Thymus (tissue), 11 donors: ENCODE data around the gene CFAP74. TPM values are rescaled to one million over a fixed set of nuclear protein-coding genes. Genes with fewer than 3 reads are reported as not detected.
A peak's percentile ranks its signal among the peaks of the same experiment; 100 is the strongest.
"Not testable (repeated sequence)": the region's sequence is repeated elsewhere in the genome, so short reads cannot be mapped to it uniquely, and the experiment has no call there.

Experiments
- DNase-seq, 9 donors: peaks; one replicate each; pipeline ENCODE4 v3.0.0-alpha.2; 2013; ENCODE audit warnings: low spot score in 9 of 9, low read depth in 6 of 9, missing footprints in 1 of 9
- H3K27ac ChIP-seq, 2 donors: one replicate each; pipeline ENCODE4 v1.5.1; 2013; ENCODE audit warnings: control low read depth in 1 of 2, low read depth in 1 of 2, low read length in 1 of 2, mild to moderate bottlenecking in 1 of 2, moderate library complexity in 1 of 2
- H3K27me3 ChIP-seq, 2 donors: one replicate each; pipeline ENCODE4 v1.5.1; 2013; ENCODE audit warnings: low read length in 1 of 2; ENCODE audit not compliant: control insufficient read depth in 2 of 2, insufficient read depth in 1 of 2
- H3K36me3 ChIP-seq, 2 donors: one replicate each; pipeline ENCODE4 v1.5.1; 2013; ENCODE audit warnings: low read length in 1 of 2, mild to moderate bottlenecking in 1 of 2, moderate library complexity in 1 of 2; ENCODE audit not compliant: control insufficient read depth in 2 of 2, insufficient read depth in 2 of 2
- H3K4me1 ChIP-seq, 2 donors: one replicate each; pipeline ENCODE4 v1.5.1; 2013; ENCODE audit warnings: low read length in 2 of 2; ENCODE audit not compliant: control insufficient read depth in 2 of 2, insufficient read depth in 2 of 2
- H3K4me3 ChIP-seq, 2 donors: one replicate each; pipeline ENCODE4 v1.5.1; 2013; ENCODE audit warnings: low read length in 2 of 2, control low read depth in 1 of 2, mild to moderate bottlenecking in 1 of 2
- H3K9me3 ChIP-seq, 2 donors: one replicate each; pipeline ENCODE4 v1.5.1; 2013; ENCODE audit warnings: low read length in 1 of 2, mild to moderate bottlenecking in 1 of 2; ENCODE audit not compliant: control insufficient read depth in 2 of 2, insufficient read depth in 1 of 2
- WGBS: extraction: QIAGEN DNeasy Blood & Tissue Kit; methylation state at CpG from one replicate; pipeline ENCODE4 v1.1.7; 2013; 5-methylcytosine and 5-hydroxymethylcytosine counted together
- polyA plus RNA-seq: library from polyadenylated mRNA; stranded (reverse); fragments of 200-250 nt; gene quantifications from one replicate; pipeline ENCODE4 v1.2.3, GENCODE V29; 2013
- total RNA-seq: library from RNA; stranded (reverse); fragments of 120-200 nt; gene quantifications from one replicate; pipeline ENCODE4 v1.2.4, GENCODE V29; 2013
- donor health status: healthy.

CFAP74 gene
- total and polyA plus RNA-seq, 2 donors = 0.09 to 0.16 TPM

GRCh38 chr1:1890506-1891348, 112.9 kb downstream of the CFAP74 start, which contains the start of gene GNB1:
Gene GNB1 (minus strand): TSS chr1:1891087. CDS start chr1:1825453, 65,634 bp downstream.
- H3K4me3 ChIP-seq = peak within 1 kb of the TSS; percentile 75 to 95
- H3K27ac ChIP-seq = peak within 1 kb of the TSS; percentile 83 to 97
- H3K9me3 ChIP-seq = no peaks in the 10 kb centered on the region
- DNase-seq = peak in 8 of 9 donors; percentile 84 to 97 (median 90)
- H3K27me3 ChIP-seq = no peaks in the 10 kb centered on the region
- H3K36me3 ChIP-seq = peaks cover 2 to 3% of the 10 kb centered on the region in 2 donors
- WGBS = under 1% methylated on average over 137 of the region's 137 CpGs
- H3K4me1 ChIP-seq = peaks cover 13 to 44% of the 10 kb centered on the region in 2 donors

DNA sequence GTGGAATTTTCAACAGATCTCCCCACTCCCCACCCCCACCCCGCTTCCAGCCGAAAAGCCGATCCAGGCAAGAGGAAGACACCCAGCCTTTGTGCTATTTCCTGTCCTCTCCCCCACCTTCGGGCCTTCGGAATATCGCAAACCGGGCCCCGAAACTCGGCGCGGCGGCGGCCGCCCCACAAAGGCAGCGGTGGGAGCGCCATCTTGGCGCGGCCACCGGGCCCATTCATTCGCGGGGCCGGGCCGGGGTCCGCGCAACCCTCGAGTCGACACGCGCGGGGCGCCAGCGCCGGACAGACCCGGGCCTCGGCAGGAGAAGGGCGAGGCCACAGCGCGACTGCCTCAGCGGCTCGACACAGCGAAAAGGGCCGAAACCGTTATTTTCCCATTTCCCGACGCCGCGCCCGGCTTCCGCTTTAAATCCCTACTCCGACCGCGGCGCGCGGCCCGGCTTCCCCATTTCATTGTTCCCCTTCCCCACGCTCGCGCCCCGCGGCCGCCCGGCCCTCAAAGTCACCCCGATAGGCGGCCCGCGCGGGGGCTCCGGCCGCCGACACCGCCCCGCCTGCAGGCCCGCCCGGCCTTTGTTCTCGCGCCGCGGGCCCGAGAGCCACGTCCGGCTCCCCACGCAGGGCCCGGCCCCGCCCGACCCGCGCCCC, 113.6 kb downstream of the CFAP74 start:
- Histone ChIP-seq H3K9me3 (no peaks in the 10 kb centered on the region), H3K4me3 (peak overlapping the region; percentile 75 to 95), H3K27ac (peak overlapping the region; percentile 78 to 97), H3K27me3 (no peaks in the 10 kb centered on the region), H3K36me3 (peaks cover 2 to 3% of the 10 kb centered on the region in 2 donors), H3K4me1 (peaks cover 13 to 37% of the 10 kb centered on the region in 2 donors)
- DNase-seq = peak in 2 of 9 donors; percentile 24 to 59
- WGBS = under 1% methylated on average over 88 of the region's 88 CpGs

DNA sequence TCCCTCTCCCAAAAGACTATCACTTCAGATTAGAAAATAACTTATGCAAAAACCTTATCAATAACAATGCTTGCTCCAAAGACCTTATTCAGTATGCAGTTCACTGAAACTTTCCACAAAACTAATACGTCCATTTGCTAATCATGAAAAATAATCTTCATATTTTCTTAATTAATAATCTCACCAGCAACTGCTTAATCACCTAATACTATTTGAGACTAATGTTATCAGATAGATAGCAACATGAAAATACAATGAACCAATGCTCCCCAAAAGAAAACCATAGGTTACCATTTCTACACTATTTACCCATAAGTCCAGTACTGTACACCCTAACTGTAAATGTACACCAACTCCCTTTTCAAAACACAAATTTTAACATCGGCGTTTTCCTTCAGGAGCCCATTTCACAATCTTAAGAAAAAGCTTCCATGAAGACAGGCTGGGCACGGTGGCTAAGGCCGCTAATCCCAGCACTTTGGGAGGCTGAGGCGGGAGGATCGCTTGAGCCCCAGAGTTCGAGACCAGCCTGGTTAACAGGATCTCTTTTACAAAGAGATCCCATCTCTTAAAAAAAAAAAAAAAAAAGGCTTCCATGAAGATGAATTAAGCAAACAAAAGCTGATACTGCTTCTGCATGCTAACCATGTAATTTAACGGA, 114.4 kb downstream of the CFAP74 start:
- H3K36me3 ChIP-seq = peaks cover 2 to 3% of the 10 kb centered on the region in 2 donors
- peak overlapping the region; percentile 75 to 95 for H3K4me3 ChIP-seq
- H3K4me1 ChIP-seq = peaks cover 13 to 29% of the 10 kb centered on the region in 2 donors
- 18% methylated on average over 9 of the region's 9 CpGs for WGBS
- H3K27me3 ChIP-seq = no peaks in the 10 kb centered on the region
- no peak for DNase-seq
- H3K27ac ChIP-seq = peak overlapping the region in 1 of 2 donors; percentile 32
- H3K9me3 ChIP-seq = no peaks in the 10 kb centered on the region

- H3K4me3 ChIP-seq, H3K27ac ChIP-seq, DNase-seq, H3K4me1 ChIP-seq, H3K36me3 ChIP-seq, H3K9me3 ChIP-seq, H3K27me3 ChIP-seq: not testable (repeated sequence)
- 94% methylated on average over 11 of the region's 11 CpGs for WGBS
These were observed 119.7 kb downstream of the CFAP74 start for GRCh38 chr1:1883890-1884289.

GRCh38 chr1:1883092-1883873, 120.3 kb downstream of the CFAP74 start:
- H3K4me1 ChIP-seq = peaks cover 3 to 5% of the 10 kb centered on the region in 2 donors
- no peak for DNase-seq
- peaks cover 7 to 11% of the 10 kb centered on the region in 2 donors for H3K36me3 ChIP-seq
- no peaks in the 10 kb centered on the region for H3K9me3 ChIP-seq
- no peaks in the 10 kb centered on the region for H3K27me3 ChIP-seq
- H3K27ac ChIP-seq = no peak overlapping the region
- WGBS = 86% methylated on average over 4 of the region's 4 CpGs
- no peak overlapping the region for H3K4me3 ChIP-seq

GRCh38 chr1:1881727-1882126, 121.9 kb downstream of the CFAP74 start:
- no peak overlapping the region for H3K4me3 ChIP-seq
- WGBS = 98% methylated on average over 6 of the region's 6 CpGs
- peaks cover 2% of the 10 kb centered on the region in 2 donors for H3K4me1 ChIP-seq
- H3K27me3 ChIP-seq = no peaks in the 10 kb centered on the region
- H3K27ac ChIP-seq = no peak overlapping the region
- DNase-seq = no peak
- H3K36me3 ChIP-seq = peaks cover 6 to 20% of the 10 kb centered on the region in 2 donors
- no peaks in the 10 kb centered on the region for H3K9me3 ChIP-seq

DNA sequence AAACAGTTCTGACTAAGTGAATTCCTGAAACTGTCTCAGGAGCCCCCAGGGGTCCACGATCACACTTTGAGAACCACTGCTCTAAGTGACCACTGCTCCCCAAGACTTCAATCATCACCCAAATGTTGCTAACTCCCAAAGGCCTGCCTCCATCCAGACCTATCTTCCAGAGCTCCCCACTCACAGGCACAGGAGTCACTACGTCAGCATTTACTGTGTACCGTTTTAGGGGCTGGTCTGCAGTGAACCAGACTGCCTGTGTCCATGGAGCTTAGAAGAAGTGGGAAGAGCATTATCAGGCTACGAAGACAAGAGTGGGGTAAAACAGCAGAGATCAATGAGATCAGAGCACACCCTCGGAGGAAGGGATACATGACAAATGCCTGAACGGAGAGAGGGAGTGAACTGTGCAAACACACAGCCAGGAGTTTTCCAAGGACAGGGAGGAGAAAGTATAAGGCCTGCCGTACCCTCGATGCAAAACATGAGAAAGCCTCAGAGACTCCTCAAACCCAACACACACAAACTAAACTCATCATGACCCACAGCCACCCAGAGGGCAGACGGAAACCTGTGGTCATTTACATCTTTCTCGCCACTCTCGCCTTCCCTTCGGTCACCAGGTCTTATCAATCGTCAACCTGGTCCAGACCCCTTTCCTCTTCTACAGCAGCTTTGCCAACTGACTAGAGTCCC, 122.8 kb downstream of the CFAP74 start:
- WGBS = 89% methylated on average over 13 of the region's 13 CpGs
- H3K27me3 ChIP-seq = no peaks in the 10 kb centered on the region
- no peak overlapping the region for H3K4me3 ChIP-seq
- no peak for DNase-seq
- peaks cover 2% of the 10 kb centered on the region in 2 donors for H3K4me1 ChIP-seq
- H3K36me3 ChIP-seq = peaks cover 14 to 29% of the 10 kb centered on the region in 2 donors
- no peaks in the 10 kb centered on the region for H3K9me3 ChIP-seq
- H3K27ac ChIP-seq = no peak overlapping the region

- Histone ChIP-seq H3K36me3 (peaks cover 18 to 38% of the 10 kb centered on the region in 2 donors), H3K4me1 (peaks cover 2% of the 10 kb centered on the region in 2 donors), H3K9me3 (no peaks in the 10 kb centered on the region), H3K27me3 (no peaks in the 10 kb centered on the region), H3K27ac (no peak overlapping the region), H3K4me3 (no peak overlapping the region)
- no peak for DNase-seq
- 97% methylated on average over 5 of the region's 5 CpGs for WGBS
These were observed 123.6 kb downstream of the CFAP74 start for GRCh38 chr1:1879942-1880341.
